Retinal pigment epithelial cell (primary cell): ENCODE measurements around the gene NAV3.

Source experiments
- DNase-seq: peaks from one replicate; pipeline ENCODE4 v3.0.0-alpha.2; 2010; ENCODE audit warnings: low read depth
- H3K4me3 ChIP-seq: 2 replicates; pipeline ENCODE4 v1.5.1; 2011; ENCODE audit warnings: mild to moderate bottlenecking, low read length, control low read depth, moderate library complexity
- CTCF ChIP-seq: conservative IDR thresholded peaks from 2 replicates; pipeline ENCODE4 v1.5.1; 2011; ENCODE audit warnings: low read depth, low read length, control low read depth, inconsistent platforms

NAV3 gene

GRCh38 chr12:78118036-78118435, 287.3 kb downstream of the NAV3 start:
- peak; percentile 19 for TF ChIP-seq CTCF
- no peak overlapping the region for H3K4me3 ChIP-seq
- DNase-seq: no peak

- no peak overlapping the region for H3K4me3 ChIP-seq
- TF ChIP-seq CTCF: no peak
- DNase-seq: no peak
Observed at GRCh38 chr12:78118486-78118885, 287.8 kb downstream of the NAV3 start.

DNA sequence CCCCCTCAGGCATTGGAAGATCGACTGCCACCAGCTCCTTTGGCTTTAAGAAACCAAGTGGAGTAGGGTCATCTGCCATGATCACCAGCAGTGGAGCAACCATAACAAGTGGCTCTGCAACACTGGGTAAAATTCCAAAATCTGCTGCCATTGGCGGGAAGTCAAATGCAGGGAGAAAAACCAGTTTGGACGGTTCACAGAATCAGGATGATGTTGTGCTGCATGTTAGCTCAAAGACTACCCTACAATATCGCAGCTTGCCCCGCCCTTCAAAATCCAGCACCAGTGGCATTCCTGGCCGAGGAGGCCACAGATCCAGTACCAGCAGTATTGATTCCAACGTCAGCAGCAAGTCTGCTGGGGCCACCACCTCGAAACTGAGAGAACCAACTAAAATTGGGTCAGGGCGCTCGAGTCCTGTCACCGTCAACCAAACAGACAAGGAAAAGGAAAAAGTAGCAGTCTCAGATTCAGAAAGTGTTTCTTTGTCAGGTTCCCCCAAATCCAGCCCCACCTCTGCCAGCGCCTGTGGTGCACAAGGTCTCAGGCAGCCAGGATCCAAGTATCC, 288.7 kb downstream of the NAV3 start:
- DNase-seq: no peak
- H3K4me3 ChIP-seq: no peak overlapping the region
- TF ChIP-seq CTCF: no peak

- no peak overlapping the region for H3K4me3 ChIP-seq
- no peak for DNase-seq
- TF ChIP-seq CTCF: no peak
Observed at GRCh38 chr12:78120306-78120705, 289.6 kb downstream of the NAV3 start.

GRCh38 chr12:78120866-78121560, 290.3 kb downstream of the NAV3 start:
- DNase-seq: peak; percentile 7
- H3K4me3 ChIP-seq: no peak overlapping the region
- peak; percentile 44 for TF ChIP-seq CTCF

GRCh38 chr12:78121969-78122610, 291.4 kb downstream of the NAV3 start:
- no peak overlapping the region for H3K4me3 ChIP-seq
- TF ChIP-seq CTCF: no peak
- no peak for DNase-seq

DNA sequence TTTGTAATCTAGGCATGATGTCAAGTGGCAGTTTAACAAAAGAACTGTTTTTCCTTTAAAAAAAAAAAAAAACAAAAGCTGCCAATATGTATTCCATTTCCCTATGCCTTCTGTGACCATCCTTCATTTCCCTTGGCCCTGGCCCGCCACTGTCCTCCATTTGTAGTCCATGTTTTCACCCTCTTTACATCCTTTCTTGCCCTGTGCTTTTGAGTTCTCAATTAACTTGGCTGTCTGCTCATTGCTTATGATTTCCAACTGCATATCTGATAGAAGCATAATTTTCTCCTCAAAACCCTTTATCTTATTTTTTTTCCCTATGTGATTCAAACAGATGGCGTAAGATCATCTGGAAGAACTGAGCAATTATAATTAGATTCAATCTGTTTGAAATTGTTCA, 297.5 kb downstream of the NAV3 start:
- no peak for DNase-seq
- TF ChIP-seq CTCF: no peak
- H3K4me3 ChIP-seq: no peak overlapping the region
